HG03520 (cell line): ENCODE measurements around the gene TINAGL1.

Experiments
- ATAC-seq: cut with Tn5 transposase; IDR thresholded peaks from one replicate; pipeline ENCODE4 v1.9.1; 2021; ENCODE audit warnings: mild to moderate bottlenecking, moderate library complexity; ENCODE audit not compliant: unreplicated experiment

TINAGL1 gene

DNA sequence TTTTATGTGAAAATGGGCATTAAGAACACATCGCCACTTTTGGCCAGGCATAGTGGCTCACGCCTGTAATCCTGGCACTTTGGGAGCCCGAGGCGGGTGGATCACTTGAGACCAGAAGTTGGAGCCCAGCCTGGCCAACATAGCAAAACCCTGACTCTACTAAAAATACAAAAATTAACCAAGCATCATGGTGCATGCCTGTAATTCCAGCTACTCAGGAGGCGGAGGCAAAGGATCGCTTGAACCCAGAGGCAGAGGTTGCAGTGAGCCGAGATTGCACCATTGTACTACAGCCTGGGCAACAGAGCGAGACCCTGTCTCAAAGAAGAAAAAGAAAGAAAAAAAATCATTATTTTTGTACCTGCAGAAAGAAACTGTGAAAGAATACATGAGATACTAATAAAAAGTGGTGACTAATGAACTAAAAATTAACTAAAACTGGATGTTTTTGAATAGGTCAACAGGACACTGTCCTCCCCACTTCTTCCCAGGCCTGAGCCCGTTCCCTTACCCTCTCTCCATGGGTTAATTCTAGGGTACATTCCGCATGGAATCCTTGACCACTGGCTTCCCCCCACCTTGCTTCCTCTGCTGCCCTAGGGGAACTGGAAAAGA, 8.3 kb upstream of the TINAGL1 start:
- ATAC-seq = no peak

DNA sequence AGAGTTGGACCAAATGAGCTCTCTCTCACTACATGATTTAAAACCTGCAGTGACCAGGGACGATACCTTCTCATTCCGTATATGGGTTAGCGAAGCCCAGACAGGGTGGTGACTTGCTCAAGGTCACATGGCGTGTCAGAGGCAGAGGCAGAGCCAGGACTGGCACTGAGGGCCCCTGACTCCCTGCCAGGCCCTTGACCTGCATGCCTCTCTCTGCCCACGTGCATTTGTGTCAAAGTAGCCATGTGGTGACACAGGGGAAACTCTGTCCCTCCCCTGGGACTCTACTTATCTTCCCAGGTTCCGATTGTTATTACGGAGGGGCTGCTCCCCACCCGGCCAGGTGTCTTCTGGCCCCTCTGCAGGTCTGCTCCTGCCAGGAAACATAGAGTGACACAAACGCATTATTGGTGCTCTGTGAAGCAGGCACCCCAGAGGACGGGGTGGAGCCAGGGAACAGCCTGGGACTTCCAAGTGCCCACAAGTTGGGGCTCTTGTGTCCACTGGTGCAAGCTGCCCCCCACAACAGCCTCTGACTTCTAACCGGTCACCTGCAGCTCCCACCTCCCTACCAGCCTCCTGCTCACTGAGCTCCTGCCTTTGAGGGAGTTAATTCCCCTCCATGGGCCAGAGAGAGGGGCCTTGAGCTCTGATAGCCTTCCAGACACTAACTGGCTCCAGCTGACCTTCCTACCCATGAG, 7.3 kb upstream of the TINAGL1 start:
- ATAC-seq = no peak

DNA sequence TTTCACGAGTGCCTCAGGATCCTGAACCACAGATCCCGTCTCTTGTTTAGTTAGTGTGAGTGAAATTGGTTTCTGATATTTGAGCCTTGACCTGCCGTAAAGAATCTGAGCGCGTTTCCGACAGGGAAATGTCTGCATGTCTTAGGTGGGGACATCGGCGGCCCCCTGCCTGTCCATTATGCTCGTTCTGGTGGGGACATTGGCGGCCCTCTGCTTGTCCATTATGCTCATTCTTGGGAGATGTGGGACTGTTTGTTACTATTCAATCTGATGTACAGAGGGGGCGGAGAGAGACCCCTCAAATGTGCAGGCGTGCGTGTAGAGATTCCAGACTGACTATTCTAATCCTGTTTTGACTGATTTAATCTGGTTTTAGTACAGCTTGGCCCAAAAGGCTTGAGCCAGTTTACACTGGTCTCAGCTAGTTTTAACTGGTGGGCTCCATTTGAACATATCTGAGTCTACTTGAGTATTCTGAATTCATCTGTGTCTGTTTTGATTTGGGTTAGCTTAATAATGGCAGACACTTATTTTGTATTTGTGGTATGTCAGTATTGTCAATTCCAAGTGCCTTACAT, 6.6 kb upstream of the TINAGL1 start:
- no peak for ATAC-seq

DNA sequence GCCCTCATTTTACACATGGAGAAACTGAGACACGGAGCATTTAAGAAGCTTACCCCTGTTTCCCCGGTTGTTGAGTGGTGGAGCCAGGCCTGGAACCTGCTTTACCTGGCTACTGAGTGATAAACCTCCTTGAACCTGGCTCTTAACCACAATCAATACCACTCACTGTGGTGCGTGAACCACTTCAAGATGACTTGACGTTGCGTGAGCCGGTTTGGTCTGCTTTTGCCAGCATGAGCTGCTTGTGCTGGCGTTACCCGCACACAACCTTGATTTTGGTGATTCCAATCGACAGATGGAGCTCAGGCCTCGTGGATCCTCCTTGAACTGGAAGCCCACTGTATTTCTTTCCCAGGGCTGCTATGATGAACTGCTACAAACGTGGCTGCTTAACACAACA, 6.1 kb upstream of the TINAGL1 start:
- no peak for ATAC-seq

DNA sequence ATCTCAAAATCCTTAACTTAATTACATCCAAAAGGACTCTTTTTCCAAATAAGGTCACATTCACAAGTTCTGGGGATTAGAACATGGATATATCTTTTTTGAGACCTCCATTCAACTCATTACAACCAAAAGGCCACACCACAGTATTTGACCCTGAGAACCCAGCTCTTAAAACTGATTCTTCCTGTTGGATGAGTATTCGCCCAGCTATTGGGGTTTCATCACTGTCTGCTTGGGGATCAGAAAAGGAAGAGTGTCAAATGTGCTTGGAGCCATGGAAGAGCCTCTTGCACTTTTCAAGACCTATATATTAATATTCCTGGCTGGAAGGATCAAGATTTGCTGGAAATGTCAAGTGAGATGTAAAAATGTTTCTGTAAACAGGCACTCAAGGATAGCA, 5.4 kb upstream of the TINAGL1 start:
- no peak for ATAC-seq

DNA sequence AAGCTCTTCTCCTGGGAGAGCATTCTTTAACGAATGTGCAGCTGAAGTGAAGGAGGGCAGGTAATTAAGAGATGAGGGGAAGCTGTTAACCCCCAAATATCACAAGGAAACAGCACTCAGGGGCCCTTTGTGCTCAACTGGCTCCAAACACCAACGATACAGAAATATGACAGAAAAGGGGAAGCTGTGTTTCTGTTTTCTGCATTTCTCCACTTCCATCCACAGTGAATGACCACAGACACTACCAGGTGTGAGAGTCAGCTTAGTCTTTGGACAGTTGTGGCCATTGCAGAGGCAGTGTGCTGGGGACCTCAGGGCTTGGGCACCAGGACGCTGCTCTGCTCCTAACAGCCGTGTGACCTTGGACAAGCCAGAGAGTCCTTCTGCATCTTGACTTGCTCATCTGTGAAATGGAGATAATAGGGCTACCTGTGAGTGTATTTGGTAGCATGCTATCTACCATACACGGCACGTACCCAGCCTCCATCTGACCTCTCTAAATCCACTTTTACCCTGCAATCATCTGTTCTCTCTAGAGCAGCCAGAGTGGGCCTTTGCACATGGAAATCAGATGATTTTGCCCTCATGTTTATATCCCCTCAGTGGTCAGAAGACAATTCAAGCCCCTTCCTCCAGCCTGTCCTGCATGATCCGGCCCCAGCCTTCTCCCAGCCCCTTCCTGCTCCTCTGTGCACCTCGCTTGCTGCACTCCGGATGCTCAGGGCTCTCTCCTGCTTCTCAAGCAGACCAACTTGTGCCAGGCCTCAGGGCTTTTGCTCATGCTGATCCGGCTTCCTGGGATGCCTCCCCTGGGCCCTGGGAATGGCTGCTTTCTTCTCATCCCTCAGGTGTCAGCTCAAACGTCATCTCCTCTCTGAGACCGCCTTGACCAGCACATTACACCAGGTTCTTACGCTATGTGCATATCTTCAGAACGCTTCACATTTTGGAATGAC, 4.7 kb upstream of the TINAGL1 start:
- no peak for ATAC-seq

DNA sequence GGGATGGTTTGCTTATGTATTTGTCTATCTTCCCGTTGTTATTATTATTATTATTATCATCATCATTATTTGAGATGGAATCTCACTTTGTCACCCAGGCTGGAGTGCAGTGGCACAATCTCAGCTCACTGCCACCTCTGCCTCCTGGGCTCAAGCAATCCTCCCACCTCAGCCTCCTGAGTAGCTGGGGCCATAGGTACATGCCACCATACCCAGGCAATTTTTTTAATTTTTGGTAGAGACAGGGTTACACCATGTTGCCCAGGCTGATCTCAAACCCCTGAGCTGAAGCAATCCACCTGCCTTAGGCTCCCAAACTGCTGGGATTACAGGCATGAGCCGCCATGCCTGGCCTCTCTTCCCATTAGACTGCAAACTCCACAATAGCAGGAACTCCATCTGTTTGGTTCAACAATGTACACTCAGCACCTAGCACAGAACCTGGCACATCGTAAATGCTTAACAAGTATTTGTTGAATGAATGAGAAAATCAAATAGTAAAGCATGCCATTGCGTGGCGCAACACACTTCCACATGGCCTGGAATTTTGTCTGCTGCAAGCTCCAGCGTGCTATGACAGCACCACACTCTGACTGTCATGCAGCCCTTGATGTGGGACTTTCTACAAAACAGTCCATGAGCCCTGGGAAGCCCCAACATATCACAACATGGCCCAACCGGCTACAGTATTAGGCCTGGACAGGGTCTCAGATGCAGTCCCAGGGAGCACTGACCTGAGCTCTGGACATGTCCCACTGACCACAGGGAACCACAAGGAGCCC, 3.8 kb upstream of the TINAGL1 start:
- no peak for ATAC-seq

DNA sequence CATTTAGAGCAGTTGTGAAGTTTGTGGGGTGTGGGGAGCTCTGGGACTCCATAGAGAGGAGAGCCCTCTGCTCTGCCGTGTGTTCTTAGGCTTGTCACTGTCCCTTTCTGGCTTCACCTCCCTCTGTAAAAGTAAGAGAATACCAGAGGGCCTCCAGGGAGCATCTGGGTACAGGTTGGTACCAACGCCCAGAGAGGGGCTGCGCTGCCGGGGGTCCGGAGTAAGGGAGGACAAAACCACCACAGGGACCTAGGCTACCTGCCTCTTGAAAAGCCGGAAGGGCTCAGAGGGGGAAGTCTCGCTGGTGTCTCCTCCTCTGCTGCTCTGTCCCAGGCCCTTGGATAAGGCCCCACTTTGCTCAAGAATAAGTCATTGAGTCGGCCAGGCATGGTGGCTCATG, 3.1 kb upstream of the TINAGL1 start:
- no peak for ATAC-seq

DNA sequence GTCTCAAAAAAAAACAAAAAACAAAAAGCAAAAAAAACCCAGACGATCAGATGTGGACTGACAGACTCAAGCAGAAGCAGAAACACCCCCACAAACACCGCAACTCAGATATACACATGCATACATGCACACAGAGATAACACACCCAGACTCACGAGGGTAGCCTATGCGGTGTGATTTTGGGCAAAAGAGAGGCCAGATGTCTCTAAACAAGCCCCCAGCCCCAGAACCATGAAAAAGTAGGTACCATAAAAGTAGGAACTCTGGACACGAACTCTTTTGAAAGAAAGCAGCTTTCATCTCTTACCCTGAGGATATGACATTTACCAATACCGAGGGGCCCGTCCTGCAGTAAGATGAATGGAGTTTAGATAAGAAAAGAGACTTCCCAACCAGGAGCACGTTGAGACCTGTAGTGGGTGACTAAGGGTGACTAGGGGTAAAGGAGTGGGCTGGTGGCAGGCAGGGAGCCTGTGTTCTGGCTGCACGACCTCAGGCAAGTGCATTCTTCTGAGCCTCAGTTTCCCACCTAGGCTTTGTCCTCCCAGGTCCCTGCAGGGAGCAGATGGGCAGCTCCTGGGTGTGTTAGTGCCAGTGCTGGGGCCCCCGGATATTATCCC, 1.5 kb upstream of the TINAGL1 start:
- ATAC-seq = no peak

DNA sequence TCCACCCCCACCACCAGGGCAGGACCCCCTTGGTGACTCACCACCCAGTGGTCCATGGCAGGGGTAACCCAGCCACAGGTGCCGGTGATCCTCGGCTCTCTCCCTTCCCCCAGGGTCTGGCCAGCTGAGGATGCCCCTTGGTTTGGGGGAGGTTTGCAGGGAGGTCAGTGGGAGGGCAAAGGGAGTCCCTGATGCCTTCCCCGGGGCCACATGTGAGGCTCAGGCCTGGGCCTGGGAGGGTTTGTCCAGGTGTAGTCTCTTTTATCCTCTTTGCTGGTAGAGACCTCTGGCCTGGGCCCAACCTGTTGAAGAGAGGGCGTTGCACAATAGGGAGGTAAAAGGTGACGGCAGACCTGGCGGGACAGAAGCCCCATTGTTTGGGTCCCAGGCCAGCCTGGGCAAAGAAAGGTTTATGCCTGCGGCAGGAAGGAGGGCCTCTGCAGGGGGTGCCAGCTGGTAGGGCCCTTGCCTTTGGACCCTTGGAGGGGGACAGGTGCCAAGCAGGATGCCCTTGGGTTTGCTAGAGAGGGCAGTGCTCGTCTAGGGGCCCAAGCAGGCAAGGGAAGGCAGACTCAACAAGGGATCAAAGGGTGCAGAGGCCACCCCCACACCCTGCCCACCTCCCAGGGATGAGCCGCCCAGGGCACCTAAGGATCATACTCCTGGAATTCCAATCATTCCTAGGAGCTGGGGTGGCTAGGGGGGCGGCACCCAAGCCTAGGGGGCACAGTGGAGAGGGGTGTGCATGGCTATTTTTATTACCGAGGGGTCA, 760 bp upstream of the TINAGL1 start:
- ATAC-seq = no peak

DNA sequence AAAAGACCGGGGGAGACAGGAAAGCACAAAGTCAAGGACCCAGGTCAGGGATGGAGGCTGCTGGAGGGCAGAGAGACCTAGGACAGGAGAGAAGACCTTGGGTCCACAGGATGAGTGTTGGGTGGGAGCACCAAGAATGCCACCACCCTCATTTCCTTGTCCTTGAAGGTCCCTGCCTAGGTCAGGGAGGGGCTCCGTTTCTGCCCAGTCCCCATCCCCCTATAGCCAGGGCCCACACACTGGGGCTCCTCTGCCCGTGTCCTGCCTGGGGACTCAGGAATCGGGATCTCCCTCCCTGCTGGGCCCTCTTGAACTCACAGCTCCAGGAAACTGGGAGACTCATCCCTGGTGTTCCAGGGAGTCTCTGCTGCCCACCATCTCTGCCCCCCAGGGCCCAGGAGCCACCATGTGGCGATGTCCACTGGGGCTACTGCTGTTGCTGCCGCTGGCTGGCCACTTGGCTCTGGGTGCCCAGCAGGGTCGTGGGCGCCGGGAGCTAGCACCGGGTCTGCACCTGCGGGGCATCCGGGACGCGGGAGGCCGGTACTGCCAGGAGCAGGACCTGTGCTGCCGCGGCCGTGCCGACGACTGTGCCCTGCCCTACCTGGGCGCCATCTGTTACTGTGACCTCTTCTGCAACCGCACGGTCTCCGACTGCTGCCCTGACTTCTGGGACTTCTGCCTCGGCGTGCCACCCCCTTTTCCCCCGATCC, 584 bp downstream of the TINAGL1 start:
- no peak for ATAC-seq

DNA sequence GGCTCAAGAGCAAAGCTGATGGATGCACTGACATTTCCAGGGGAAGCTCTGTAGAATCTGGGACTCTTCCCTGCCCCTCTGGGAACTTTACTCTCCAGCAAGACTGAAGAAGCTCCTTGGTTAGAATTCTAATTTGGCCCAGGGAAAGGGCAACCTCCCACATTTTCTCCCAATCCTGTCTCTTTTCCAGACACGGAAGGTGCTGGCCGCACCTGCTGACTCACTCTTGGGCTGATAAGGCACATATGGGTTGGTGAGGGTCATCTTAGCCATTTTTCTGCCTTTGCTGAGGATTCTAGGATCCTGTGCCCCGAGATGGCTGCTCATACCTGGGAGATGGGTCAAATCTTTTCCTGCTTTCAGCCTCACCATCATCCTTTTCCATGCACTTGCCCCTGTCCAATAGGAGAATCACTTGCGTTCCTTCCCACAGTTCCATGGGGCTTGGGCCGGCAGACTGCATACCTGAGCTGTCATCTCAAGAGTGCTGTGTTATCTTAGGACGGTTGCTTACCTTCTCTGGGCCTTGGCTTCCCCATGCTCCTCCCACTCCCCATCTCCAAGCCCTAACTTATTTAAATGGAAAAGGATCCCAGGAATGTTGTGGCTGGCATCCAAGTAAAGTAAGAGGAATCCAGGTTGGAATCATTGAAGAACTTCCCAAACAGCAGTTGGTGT, 1.3 kb downstream of the TINAGL1 start:
- ATAC-seq = no peak

DNA sequence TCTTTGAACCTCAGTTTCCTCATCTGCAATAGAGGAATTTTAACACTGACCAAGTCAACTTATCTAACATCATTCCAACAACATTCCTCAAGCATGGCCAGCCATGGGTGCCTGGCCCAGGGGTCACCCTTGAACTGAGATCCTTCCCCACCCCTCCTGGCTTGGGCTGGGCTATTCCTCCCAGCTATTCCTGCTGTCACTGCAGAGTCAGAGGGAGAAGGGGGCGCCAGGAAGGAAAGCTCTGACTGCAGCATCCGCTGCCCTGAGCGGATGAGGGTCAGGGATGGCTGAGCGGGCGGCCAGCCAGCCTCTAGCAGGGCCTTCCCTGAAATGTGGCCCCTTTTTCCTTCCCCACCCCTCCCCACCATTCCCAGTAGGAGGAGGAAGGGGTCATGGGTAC, 3.1 kb downstream of the TINAGL1 start:
- ATAC-seq = no peak

DNA sequence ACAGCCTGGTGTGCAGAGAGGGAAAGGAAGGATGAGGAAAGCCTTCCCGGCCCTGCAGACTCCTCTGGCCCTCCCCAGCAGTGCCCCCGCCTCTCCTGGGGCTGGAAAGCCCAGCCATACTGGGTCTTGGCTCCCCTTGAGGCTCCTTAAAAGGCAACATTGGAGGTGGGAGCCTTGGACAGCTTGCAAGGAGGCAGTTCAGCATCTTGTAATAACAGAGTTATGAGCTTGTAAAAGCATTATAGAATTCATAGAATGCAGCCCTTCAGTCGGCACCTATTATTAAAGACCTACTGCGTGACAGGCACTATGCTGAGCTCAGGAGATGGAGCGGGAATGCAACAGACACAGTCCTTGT, 4.2 kb downstream of the TINAGL1 start:
- no peak for ATAC-seq

DNA sequence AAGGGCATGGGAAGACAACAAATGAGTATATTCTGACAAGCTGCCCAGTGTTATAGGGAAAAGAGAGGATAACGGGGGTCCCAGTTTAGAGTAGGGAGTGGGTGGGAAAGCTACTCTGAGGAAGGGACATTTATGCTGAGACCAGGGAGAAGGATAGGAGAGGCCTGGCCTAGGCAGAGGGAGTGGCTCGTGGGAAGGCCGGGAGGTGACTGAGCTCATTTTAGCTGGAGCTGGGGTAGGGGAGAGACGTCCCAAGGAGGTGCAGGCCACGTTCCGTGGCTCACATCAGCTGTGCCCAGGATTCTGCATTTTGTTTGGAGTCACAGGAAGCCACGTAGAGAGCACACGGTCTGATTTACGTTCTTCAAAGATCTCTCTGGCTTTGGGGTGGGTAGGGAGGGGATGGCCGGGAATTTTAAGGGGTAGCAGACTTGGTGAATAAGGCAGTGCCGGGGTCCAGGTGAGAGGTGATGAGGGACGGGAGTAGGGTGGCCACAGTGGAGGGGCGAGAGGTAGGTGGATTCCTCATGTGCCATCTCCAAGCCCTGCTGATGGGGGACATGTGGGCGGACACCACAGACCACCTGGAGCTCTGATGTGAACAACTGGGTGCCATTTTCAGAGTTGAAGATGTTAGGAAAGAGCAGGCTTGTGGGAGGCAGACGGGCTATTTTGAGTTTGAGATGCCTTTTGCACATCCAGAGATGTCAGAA, 4.7 kb downstream of the TINAGL1 start:
- ATAC-seq = no peak

DNA sequence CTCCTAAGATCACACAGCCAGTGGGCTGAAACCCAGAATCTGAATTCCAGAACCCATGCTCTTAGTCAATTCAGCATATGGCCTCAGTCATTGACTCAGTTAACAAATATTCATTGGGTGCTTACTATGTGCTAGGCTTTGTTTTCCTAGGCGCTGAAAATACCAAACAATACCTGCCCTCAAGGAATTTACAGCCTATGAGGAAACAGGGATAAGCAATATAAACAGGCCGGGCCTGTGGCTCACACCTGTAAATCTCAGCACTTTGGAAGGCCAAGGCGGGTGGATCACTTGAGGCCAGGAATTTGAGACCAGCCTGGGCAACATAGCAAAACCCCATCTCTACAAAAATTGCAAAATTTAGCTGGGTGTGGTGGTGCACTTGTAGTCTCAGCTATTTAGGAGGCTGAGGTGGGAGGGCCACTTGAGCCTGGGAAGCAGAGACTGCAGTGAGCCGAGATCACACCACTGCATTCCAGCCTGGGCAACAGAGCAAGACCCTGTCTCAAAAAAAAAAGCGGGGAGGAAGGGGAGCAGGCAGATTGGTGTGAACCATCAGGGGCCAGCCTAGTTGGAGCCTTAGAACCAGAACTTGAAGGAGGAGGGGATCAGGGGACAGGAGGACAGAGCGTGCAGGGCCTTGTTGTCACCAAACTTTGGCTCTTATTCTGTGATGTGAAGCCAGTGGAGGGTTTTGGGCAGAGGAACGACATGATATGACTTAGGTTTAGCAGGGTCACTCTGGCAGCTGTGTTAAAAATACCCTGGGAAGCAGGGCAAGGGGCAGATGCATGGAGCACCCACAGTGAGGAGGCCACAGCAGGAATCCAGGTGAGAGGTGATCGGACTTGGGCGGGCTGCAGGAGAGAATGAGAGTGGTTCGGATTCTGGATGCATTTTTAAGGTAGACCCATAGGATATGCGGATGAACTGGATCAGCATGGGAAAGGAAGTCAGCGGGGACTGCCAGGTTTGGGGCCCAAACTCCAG, 5.8 kb downstream of the TINAGL1 start:
- ATAC-seq = no peak
